Omental fat pad (tissue), 4 donors: ENCODE measurements around the gene ZBTB12. TPM values are rescaled to one million over a fixed set of nuclear protein-coding genes. Genes with fewer than 3 reads are reported as not detected.
A peak's percentile ranks its signal among the peaks of the same experiment; 100 is the strongest.
"Not testable (repeated sequence)": the region's sequence is repeated elsewhere in the genome, so short reads cannot be mapped to it uniquely, and the experiment has no call there.

ENCODE experiments used
- ATAC-seq: fragments of 150-250 bp; one replicate; pipeline ENCODE4 v1.9.1; 2016; ENCODE audit warnings: mild to moderate bottlenecking, moderate library complexity; ENCODE audit not compliant: low FRiP score
- DNase-seq: peaks from one replicate; pipeline ENCODE4 v3.0.0-alpha.2; 2019; ENCODE audit warnings: low spot score
- CTCF ChIP-seq, 3 donors: fragments of 450-650 bp; IDR thresholded peaks; one replicate each; pipeline ENCODE4 v1.5.1; 2016 to 2017; ENCODE audit warnings: antibody characterized with exemption in 3 of 3, mild to moderate bottlenecking in 3 of 3, moderate library complexity in 2 of 3
- total RNA-seq, 4 donors: library from RNA; depleted of rRNA; stranded (reverse); fragments of >200 nt; gene quantifications; one replicate each; pipeline ENCODE4 v1.1.0, GENCODE V29; 2016

The ZBTB12 gene
- total RNA-seq, 4 donors from 2014 or later: 0.48 to 1.9 (median 1.4) TPM

DNA sequence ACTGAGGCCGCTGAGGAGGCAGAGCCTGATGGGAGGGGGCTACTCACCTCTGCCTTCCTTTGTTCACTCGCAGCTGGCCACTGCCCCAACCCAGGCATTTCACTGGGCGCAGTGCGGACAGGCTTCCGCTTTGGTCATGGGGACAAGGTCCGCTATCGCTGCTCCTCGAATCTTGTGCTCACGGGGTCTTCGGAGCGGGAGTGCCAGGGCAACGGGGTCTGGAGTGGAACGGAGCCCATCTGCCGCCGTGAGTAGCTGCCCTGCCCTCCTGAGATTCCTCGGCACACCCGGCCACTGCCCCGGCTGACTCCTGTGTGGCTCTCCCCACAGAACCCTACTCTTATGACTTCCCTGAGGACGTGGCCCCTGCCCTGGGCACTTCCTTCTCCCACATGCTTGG, 31.7 kb upstream of the ZBTB12 start:
- no peak for DNase-seq
- TF ChIP-seq CTCF (IDR thresholded peaks at IDR 0.05): no peak
- ATAC-seq: peak; percentile 35

DNA sequence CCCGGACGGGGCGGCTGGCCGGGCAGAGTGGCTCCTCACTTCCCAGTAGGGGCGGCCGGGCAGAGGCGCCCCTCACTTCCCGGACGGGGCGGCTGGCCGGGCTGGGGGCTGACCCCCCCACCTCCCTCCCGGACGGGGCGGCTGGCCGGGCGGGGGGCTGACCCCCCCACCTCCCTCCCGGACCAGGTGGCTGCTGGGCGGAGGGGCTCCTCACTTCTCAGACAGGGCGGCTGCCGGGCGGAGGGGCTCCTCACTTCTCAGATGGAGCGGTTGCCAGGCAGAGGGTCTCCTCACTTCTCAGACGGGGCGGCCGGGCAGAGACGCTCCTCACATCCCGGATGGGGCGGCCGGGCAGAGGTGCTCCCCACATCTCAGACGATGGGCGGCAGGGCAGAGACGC, 30.3 kb upstream of the ZBTB12 start:
- DNase-seq, ATAC-seq: not testable (repeated sequence)

GRCh38 chr6:31930962-31931361, 29.1 kb upstream of the ZBTB12 start:
- TF ChIP-seq CTCF (IDR thresholded peaks at IDR 0.05): no peak
- no peak for DNase-seq
- no peak for ATAC-seq

DNA sequence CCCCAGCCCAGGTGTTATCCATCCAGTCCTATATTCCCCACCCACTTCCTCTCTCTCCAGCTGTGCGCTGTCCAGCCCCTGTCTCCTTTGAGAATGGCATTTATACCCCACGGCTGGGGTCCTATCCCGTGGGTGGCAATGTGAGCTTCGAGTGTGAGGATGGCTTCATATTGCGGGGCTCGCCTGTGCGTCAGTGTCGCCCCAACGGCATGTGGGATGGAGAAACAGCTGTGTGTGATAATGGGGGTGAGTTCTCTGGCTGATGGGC, 26.7 kb upstream of the ZBTB12 start:
- no peak for TF ChIP-seq CTCF (IDR thresholded peaks at IDR 0.05)
- no peak for DNase-seq
- ATAC-seq: no peak

DNA sequence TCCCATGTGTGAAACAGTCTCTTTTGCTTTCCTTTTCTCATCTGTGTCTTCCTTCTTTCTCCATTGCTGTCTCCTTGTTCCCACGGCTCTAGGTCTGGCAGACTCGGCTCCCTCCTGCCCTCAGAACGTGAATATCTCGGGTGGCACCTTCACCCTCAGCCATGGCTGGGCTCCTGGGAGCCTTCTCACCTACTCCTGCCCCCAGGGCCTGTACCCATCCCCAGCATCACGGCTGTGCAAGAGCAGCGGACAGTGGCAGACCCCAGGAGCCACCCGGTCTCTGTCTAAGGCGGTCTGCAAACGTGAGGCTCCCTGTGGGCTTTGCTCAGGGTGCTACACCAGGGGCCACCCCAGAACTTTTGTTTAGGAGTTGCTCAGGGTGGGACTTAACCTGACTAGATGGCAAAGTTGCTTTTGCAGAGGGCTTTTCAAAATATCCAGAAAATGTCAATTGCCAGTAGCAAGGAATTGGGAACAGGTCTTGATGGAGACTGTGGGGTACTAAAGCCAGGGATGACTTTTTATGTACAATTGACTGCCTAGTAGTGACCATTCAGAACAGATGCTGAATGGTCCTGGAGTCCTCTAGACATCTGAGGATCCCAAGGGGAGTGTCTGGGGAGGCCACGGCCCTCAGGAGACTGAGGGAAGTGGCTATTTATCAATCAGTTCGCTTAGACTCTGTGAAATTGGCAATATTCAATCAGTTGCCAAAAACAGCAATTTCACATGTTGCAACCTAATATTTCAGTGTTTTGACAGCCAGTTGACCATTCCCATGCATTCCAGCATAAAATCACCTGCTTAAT, 26.2 kb upstream of the ZBTB12 start:
- no peak for DNase-seq
- peak; percentile 46 for ATAC-seq
- TF ChIP-seq CTCF (IDR thresholded peaks at IDR 0.05): no peak

GRCh38 chr6:31927242-31927862, 25.5 kb upstream of the ZBTB12 start, which contains the start of gene C2:
Gene C2, plus strand, starts transcription at chr6:31927717. Its CDS starts 36 bp downstream, at chr6:31927753.
- peak; percentile 72 for ATAC-seq
- no peak for TF ChIP-seq CTCF (IDR thresholded peaks at IDR 0.05)
- DNase-seq: no peak

DNA sequence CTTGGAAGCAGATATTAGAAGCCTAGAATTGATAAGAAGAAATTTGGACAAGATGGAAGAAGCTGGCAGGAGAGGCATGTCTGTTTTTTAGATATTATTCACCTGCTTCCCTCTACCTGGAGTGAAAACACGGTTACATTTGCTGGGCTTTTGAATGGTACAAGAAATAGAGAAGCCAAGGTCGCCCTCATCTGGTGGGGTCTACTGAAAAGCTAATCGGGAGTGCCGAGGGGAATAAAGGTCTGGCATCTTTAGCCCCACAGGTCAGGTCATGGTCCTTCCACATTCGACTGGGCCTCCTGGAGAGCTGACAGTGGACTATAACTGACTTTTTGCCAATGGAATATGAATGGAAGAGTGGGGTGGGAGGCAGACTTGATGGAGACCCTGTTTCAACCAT, 21.1 kb upstream of the ZBTB12 start:
- ATAC-seq (no peak), DNase-seq (no peak)
- no peak for TF ChIP-seq CTCF (IDR thresholded peaks at IDR 0.05)
